Measurements from ENCODE around the gene TAF1.
A peak's percentile ranks its signal among the peaks of the same experiment; 100 is the strongest.
"Not testable (repeated sequence)": the region's sequence is repeated elsewhere in the genome, so short reads cannot be mapped to it uniquely, and the experiment has no call there.

TAF1 gene

GRCh38 chrX:71365875-71366673 is at the start of gene TAF1:
Gene TAF1, plus strand, starts transcription at chrX:71366357. Its CDS starts 18 bp downstream, at chrX:71366375.
- Histone ChIP-seq H3K4me3 (ENCODE audit: low read length) (peak within 1 kb of the TSS; percentile 88), H3K4me1 (ENCODE audit: insufficient read depth, low read length) (no peaks in the 10 kb centered on the region), H3K9ac (ENCODE audit: low read depth, low read length) (peak within 1 kb of the TSS; percentile 91), H3K27me3 (ENCODE audit: insufficient read depth, low read length) (no peaks in the 10 kb centered on the region), H3K27ac (ENCODE audit: low read length) (peak within 1 kb of the TSS; percentile 77), H3K9me3 (ENCODE audit: insufficient read depth, low read depth, low read length) (no peaks in the 10 kb centered on the region), H3K36me3 (ENCODE audit: insufficient read depth, low read depth, low read length) (peaks cover 23% of the 10 kb centered on the region)

- not testable (repeated sequence) for H3K9ac ChIP-seq (ENCODE audit: low read depth, low read length); H3K36me3 ChIP-seq (ENCODE audit: insufficient read depth, low read depth, low read length); H3K4me1 ChIP-seq (ENCODE audit: insufficient read depth, low read length); H3K9me3 ChIP-seq (ENCODE audit: insufficient read depth, low read depth, low read length); H3K27ac ChIP-seq (ENCODE audit: low read length); H3K4me3 ChIP-seq (ENCODE audit: low read length); H3K27me3 ChIP-seq (ENCODE audit: insufficient read depth, low read length)
These were observed 49.2 kb upstream of the TAF1 start for GRCh38 chrX:71316959-71317358.

- no peak overlapping the region for H3K27ac ChIP-seq (ENCODE audit: low read length)
- H3K36me3 ChIP-seq (ENCODE audit: insufficient read depth, low read depth, low read length): 0 out of 2 replicates have a peak, but pooled peaks cover 3% of the 10 kb centered on the region
- H3K4me1 ChIP-seq (ENCODE audit: insufficient read depth, low read length): no peaks in the 10 kb centered on the region
- H3K9me3 ChIP-seq (ENCODE audit: insufficient read depth, low read depth, low read length): no peaks in the 10 kb centered on the region
- no peak overlapping the region for H3K4me3 ChIP-seq (ENCODE audit: low read length)
- H3K9ac ChIP-seq (ENCODE audit: low read depth, low read length): no peak overlapping the region
- no peaks in the 10 kb centered on the region for H3K27me3 ChIP-seq (ENCODE audit: insufficient read depth, low read length)
These were observed 46.0 kb upstream of the TAF1 start for GRCh38 chrX:71320126-71320525.

- no peaks in the 10 kb centered on the region for H3K36me3 ChIP-seq (ENCODE audit: insufficient read depth, low read depth, low read length)
- H3K27me3 ChIP-seq (ENCODE audit: insufficient read depth, low read length): no peaks in the 10 kb centered on the region
- H3K27ac ChIP-seq (ENCODE audit: low read length): no peak overlapping the region
- no peak overlapping the region for H3K4me3 ChIP-seq (ENCODE audit: low read length)
- no peaks in the 10 kb centered on the region for H3K9me3 ChIP-seq (ENCODE audit: insufficient read depth, low read depth, low read length)
- H3K9ac ChIP-seq (ENCODE audit: low read depth, low read length): no peak overlapping the region
- no peaks in the 10 kb centered on the region for H3K4me1 ChIP-seq (ENCODE audit: insufficient read depth, low read length)
These were observed 44.4 kb upstream of the TAF1 start for GRCh38 chrX:71321731-71322130.

GRCh38 chrX:71324452-71324851 is 41.7 kb upstream of the TAF1 start:
- H3K36me3 ChIP-seq (ENCODE audit: insufficient read depth, low read depth, low read length); H3K27ac ChIP-seq (ENCODE audit: low read length); H3K27me3 ChIP-seq (ENCODE audit: insufficient read depth, low read length); H3K4me1 ChIP-seq (ENCODE audit: insufficient read depth, low read length); H3K9ac ChIP-seq (ENCODE audit: low read depth, low read length); H3K4me3 ChIP-seq (ENCODE audit: low read length); H3K9me3 ChIP-seq (ENCODE audit: insufficient read depth, low read depth, low read length): not testable (repeated sequence)

- H3K4me3 ChIP-seq (ENCODE audit: low read length): no peak overlapping the region
- no peaks in the 10 kb centered on the region for H3K4me1 ChIP-seq (ENCODE audit: insufficient read depth, low read length)
- H3K27ac ChIP-seq (ENCODE audit: low read length): no peak overlapping the region
- no peaks in the 10 kb centered on the region for H3K27me3 ChIP-seq (ENCODE audit: insufficient read depth, low read length)
- H3K36me3 ChIP-seq (ENCODE audit: insufficient read depth, low read depth, low read length): no peaks in the 10 kb centered on the region
- no peak overlapping the region for H3K9ac ChIP-seq (ENCODE audit: low read depth, low read length)
- no peaks in the 10 kb centered on the region for H3K9me3 ChIP-seq (ENCODE audit: insufficient read depth, low read depth, low read length)
These were observed 39.8 kb upstream of the TAF1 start for GRCh38 chrX:71326394-71326793.

- H3K27me3 ChIP-seq (ENCODE audit: insufficient read depth, low read length): not testable (repeated sequence)
These were observed 16.9 kb upstream of the TAF1 start for GRCh38 chrX:71349151-71349665.

GRCh38 chrX:71349867-71350266 is 16.3 kb upstream of the TAF1 start:
- not testable (repeated sequence) for H3K9ac ChIP-seq (ENCODE audit: low read depth, low read length); H3K9me3 ChIP-seq (ENCODE audit: insufficient read depth, low read depth, low read length); H3K4me3 ChIP-seq (ENCODE audit: low read length); H3K27me3 ChIP-seq (ENCODE audit: insufficient read depth, low read length); H3K4me1 ChIP-seq (ENCODE audit: insufficient read depth, low read length); H3K27ac ChIP-seq (ENCODE audit: low read length); H3K36me3 ChIP-seq (ENCODE audit: insufficient read depth, low read depth, low read length)

More at GRCh38 chrX:71349151-71349665, 16.9 kb upstream of the TAF1 start:
- not testable (repeated sequence) for H3K4me3 ChIP-seq (ENCODE audit: low read length); H3K4me1 ChIP-seq (ENCODE audit: insufficient read depth, low read length); H3K9ac ChIP-seq (ENCODE audit: low read depth, low read length); H3K27ac ChIP-seq (ENCODE audit: low read length); H3K36me3 ChIP-seq (ENCODE audit: insufficient read depth, low read depth, low read length); H3K9me3 ChIP-seq (ENCODE audit: insufficient read depth, low read depth, low read length)

GRCh38 chrX:71352439-71352838 is 13.7 kb upstream of the TAF1 start:
- not testable (repeated sequence) for H3K27me3 ChIP-seq (ENCODE audit: insufficient read depth, low read length); H3K9me3 ChIP-seq (ENCODE audit: insufficient read depth, low read depth, low read length); H3K27ac ChIP-seq (ENCODE audit: low read length); H3K9ac ChIP-seq (ENCODE audit: low read depth, low read length); H3K4me1 ChIP-seq (ENCODE audit: insufficient read depth, low read length); H3K36me3 ChIP-seq (ENCODE audit: insufficient read depth, low read depth, low read length); H3K4me3 ChIP-seq (ENCODE audit: low read length)

- H3K4me1 ChIP-seq (ENCODE audit: insufficient read depth, low read length): no peaks in the 10 kb centered on the region
- H3K36me3 ChIP-seq (ENCODE audit: insufficient read depth, low read depth, low read length): peaks cover 8% of the 10 kb centered on the region; the same call in 1 of the 2 replicates
- no peak overlapping the region for H3K4me3 ChIP-seq (ENCODE audit: low read length)
- H3K27me3 ChIP-seq (ENCODE audit: insufficient read depth, low read length): no peaks in the 10 kb centered on the region
- H3K9me3 ChIP-seq (ENCODE audit: insufficient read depth, low read depth, low read length): no peaks in the 10 kb centered on the region
- H3K9ac ChIP-seq (ENCODE audit: low read depth, low read length): no peak overlapping the region
- H3K27ac ChIP-seq (ENCODE audit: low read length): no peak overlapping the region
These were observed 1.9 kb upstream of the TAF1 start for GRCh38 chrX:71364221-71364620.

GRCh38 chrX:71365356-71365874 is 742 bp upstream of the TAF1 start:
- Histone ChIP-seq H3K27ac (ENCODE audit: low read length) (peak overlapping the region; percentile 72), H3K4me3 (ENCODE audit: low read length) (peak overlapping the region; percentile 88)

GRCh38 chrX:71366674-71367256 is 608 bp downstream of the TAF1 start:
- Histone ChIP-seq H3K27ac (ENCODE audit: low read length) (peak overlapping the region; percentile 77), H3K4me3 (ENCODE audit: low read length) (peak overlapping the region; percentile 88), H3K27me3 (ENCODE audit: insufficient read depth, low read length) (no peaks in the 10 kb centered on the region)

More at GRCh38 chrX:71365356-71365874, 742 bp upstream of the TAF1 start:
- peak overlapping the region; percentile 91 for H3K9ac ChIP-seq (ENCODE audit: low read depth, low read length)
- H3K9me3 ChIP-seq (ENCODE audit: insufficient read depth, low read depth, low read length): no peaks in the 10 kb centered on the region
- H3K36me3 ChIP-seq (ENCODE audit: insufficient read depth, low read depth, low read length): peaks cover 16% of the 10 kb centered on the region
- H3K27me3 ChIP-seq (ENCODE audit: insufficient read depth, low read length): no peaks in the 10 kb centered on the region
- no peaks in the 10 kb centered on the region for H3K4me1 ChIP-seq (ENCODE audit: insufficient read depth, low read length)

More at GRCh38 chrX:71366674-71367256, 608 bp downstream of the TAF1 start:
- Histone ChIP-seq H3K9ac (ENCODE audit: low read depth, low read length) (peak overlapping the region; percentile 91; the same call in 1 of the 2 replicates), H3K4me1 (ENCODE audit: insufficient read depth, low read length) (no peaks in the 10 kb centered on the region), H3K36me3 (ENCODE audit: insufficient read depth, low read depth, low read length) (peaks cover 30% of the 10 kb centered on the region), H3K9me3 (ENCODE audit: insufficient read depth, low read depth, low read length) (no peaks in the 10 kb centered on the region)

All from iPS-20b (cell line).